Measurements from ENCODE around the gene KREMEN1.
A peak's percentile ranks its signal among the peaks of the same experiment; 100 is the strongest.

- peak in 1 of 2 donors; percentile 48 for TF ChIP-seq POLR2AphosphoS5 (IDR thresholded peaks at IDR 0.05; ENCODE audit: insufficient read depth in 1 of 2, low read depth in 1 of 2)
- no peak for TF ChIP-seq POLR2A (IDR thresholded peaks at IDR 0.05)
Measured at GRCh38 chr22:29121124-29121523, 48.3 kb downstream of the KREMEN1 start.
